Hepatocyte (in vitro differentiated cells): Measurements from ENCODE around the gene TMEM196.

Experiments used
- EZH2 ChIP-seq: fragments of 200-600 bp; sonication (generic); IDR thresholded peaks from 2 replicates; pipeline ENCODE4 v1.6.1; 2016; ENCODE audit warnings: antibody characterized with exemption, mild to moderate bottlenecking, borderline replicate concordance
- EZH2phosphoT487 ChIP-seq: fragments of 200-600 bp; sonication (generic); IDR thresholded peaks from one replicate; pipeline ENCODE4 v1.6.1; 2018; ENCODE audit warnings: antibody characterized with exemption, mild to moderate bottlenecking, low read depth, moderate library complexity; ENCODE audit not compliant: unreplicated experiment, severe bottlenecking
- TF ChIP-seq, protein P1 (sequence below): fragments of 200-600 bp; sonication (generic); IDR thresholded peaks from 2 replicates; pipeline ENCODE4 v1.5.1; 2016; ENCODE audit warnings: antibody characterized with exemption, mild to moderate bottlenecking; ENCODE audit not compliant: poor library complexity

DNA sequence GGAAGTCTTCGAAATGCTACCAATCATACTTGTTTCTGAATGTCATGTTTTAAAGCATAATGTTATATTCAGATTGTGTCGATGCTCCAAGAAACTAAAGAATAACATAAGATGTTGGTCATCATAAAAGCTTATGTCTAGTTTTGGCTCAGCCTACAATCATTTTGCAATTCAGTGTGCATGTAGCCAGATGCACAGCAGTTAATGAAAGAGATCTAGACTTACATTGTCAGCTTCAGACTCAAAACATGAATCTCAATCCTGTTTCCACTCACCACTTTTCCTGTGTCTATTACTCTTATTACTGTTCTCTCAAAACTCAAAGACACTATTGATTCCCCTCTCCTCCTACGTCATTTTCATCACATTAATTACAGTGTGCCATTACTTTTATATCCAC lies 21.4 kb downstream of the TMEM196 start:
- TF ChIP-seq, protein P1, sequence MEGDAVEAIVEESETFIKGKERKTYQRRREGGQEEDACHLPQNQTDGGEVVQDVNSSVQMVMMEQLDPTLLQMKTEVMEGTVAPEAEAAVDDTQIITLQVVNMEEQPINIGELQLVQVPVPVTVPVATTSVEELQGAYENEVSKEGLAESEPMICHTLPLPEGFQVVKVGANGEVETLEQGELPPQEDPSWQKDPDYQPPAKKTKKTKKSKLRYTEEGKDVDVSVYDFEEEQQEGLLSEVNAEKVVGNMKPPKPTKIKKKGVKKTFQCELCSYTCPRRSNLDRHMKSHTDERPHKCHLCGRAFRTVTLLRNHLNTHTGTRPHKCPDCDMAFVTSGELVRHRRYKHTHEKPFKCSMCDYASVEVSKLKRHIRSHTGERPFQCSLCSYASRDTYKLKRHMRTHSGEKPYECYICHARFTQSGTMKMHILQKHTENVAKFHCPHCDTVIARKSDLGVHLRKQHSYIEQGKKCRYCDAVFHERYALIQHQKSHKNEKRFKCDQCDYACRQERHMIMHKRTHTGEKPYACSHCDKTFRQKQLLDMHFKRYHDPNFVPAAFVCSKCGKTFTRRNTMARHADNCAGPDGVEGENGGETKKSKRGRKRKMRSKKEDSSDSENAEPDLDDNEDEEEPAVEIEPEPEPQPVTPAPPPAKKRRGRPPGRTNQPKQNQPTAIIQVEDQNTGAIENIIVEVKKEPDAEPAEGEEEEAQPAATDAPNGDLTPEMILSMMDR: no peak
- TF ChIP-seq EZH2phosphoT487 (no peak), EZH2 (no peak)
